ENCODE data around the gene FOXL2. TPM values are rescaled to one million over a fixed set of nuclear protein-coding genes. Genes with fewer than 3 reads are reported as not detected.

The FOXL2 gene
- total RNA-seq (2014; rRNA removed) (not detected in 2 replicates), Bru-seq, nascent RNA (not detected), BruChase-seq, experiment 1, labeled RNA remaining after a 6-hour chase (percentile 14 among the genes with signal in this experiment), BruChase-seq, experiment 2, labeled RNA remaining after a 2-hour chase (not detected)
- long read RNA-seq, result 0 reads

GRCh38 chr3:138946663-138947494, at the start of gene FOXL2, which contains the start of gene FOXL2NB:
FOXL2 (minus strand) TSS chr3:138947137; CDS start chr3:138946722, 415 bp downstream.
FOXL2NB (plus strand) TSS chr3:138947217; CDS start chr3:138947365, 148 bp downstream.
- POLR2A ChIA-PET (ENCODE audit: unreplicated experiment), result no interaction called here
- H3K4me1 ChIP-seq (ENCODE audit: insufficient read depth, low read length), result no peaks in the 10 kb centered on the region
- CTCF ChIA-PET, result no interaction called here

GRCh38 chr3:138995706-138996105, 48.8 kb upstream of the FOXL2 start:
- intact Hi-C loops (cut with micrococcal nuclease), result no loop called here
- Histone ChIP-seq H3K9ac (ENCODE audit: low read length) (no peak overlapping the region), H2AFZ (ENCODE audit: low read length) (no peak overlapping the region), H3K9me3 (ENCODE audit: low read length) (no peaks in the 10 kb centered on the region), H4K20me1 (ENCODE audit: low read length) (no peaks in the 10 kb centered on the region), H3K27ac (ENCODE audit: low read length) (no peak overlapping the region), H3K27me3 (ENCODE audit: low read length) (0 out of 2 replicates have a peak, but pooled peaks cover 10% of the 10 kb centered on the region), H3K36me3 (ENCODE audit: low read depth, low read length) (no peaks in the 10 kb centered on the region), H3K9me2 (replicated peaks; ENCODE audit: low read length) (no peaks in the 10 kb centered on the region), H3K4me1 (ENCODE audit: insufficient read depth, low read length) (no peaks in the 10 kb centered on the region), H3K79me2 (ENCODE audit: low read length) (no peaks in the 10 kb centered on the region), H3K4me3 (ENCODE audit: low read length) (no peak overlapping the region), H3K4me2 (ENCODE audit: low read length) (no peak overlapping the region), H3F3A (ENCODE audit: low read length, unreplicated experiment) (no peaks in the 10 kb centered on the region)
- POLR2A ChIA-PET (ENCODE audit: unreplicated experiment), result no interaction called here
- ATAC-seq, result no peak
- TF ChIP-seq EZH2phosphoT487 (IDR thresholded peaks at IDR 0.05; ENCODE audit: borderline replicate concordance, low read length), result no peak
- TF ChIP-seq CTCF (conservative IDR thresholded peaks at IDR 0.05; ENCODE audit: low read depth, low read length), result no peak
- no peak for TF ChIP-seq EZH2 (IDR thresholded peaks at IDR 0.05; ENCODE audit: low read length, unreplicated experiment)
- BruUV-seq (replicated peaks), result no TSS peak
- CTCF ChIA-PET, result no interaction called here
- DNase-seq, result no peak

More at GRCh38 chr3:138946663-138947494, at the start of gene FOXL2, which contains the start of gene FOXL2NB:
- no peaks in the 10 kb centered on the region for H4K20me1 ChIP-seq (ENCODE audit: low read length)
- no peak within 1 kb of the TSS for H3K4me3 ChIP-seq (ENCODE audit: low read length)
- BruUV-seq (replicated peaks), result no TSS peak
- H3F3A ChIP-seq (ENCODE audit: low read length, unreplicated experiment), result no peaks in the 10 kb centered on the region
- ATAC-seq, result no peak
- H3K4me2 ChIP-seq (ENCODE audit: low read length), result 0 out of 2 replicates have a peak within 1 kb of the TSS, but pooled peaks have one; percentile 39
- H3K9me2 ChIP-seq (replicated peaks; ENCODE audit: low read length), result no peaks in the 10 kb centered on the region
- no peak within 1 kb of the TSS for H3K9ac ChIP-seq (ENCODE audit: low read length)
- DNase-seq, result no peak
- no peaks in the 10 kb centered on the region for H3K36me3 ChIP-seq (ENCODE audit: low read depth, low read length)
- H3K79me2 ChIP-seq (ENCODE audit: low read length), result no peaks in the 10 kb centered on the region
- no peak for TF ChIP-seq CTCF (conservative IDR thresholded peaks at IDR 0.05; ENCODE audit: low read depth, low read length)
- no peak within 1 kb of the TSS for H3K27ac ChIP-seq (ENCODE audit: low read length)
- intact Hi-C loops (cut with micrococcal nuclease), result loop anchor here (10.0 kb wide), 1 partner anchor 268 kb away; no protein-coding TSS in a partner anchor
- no peaks in the 10 kb centered on the region for H3K27me3 ChIP-seq (ENCODE audit: low read length)
- H3K9me3 ChIP-seq (ENCODE audit: low read length), result no peaks in the 10 kb centered on the region
- 0 out of 2 replicates have a peak within 1 kb of the TSS, but pooled peaks have one; percentile 30 for H2AFZ ChIP-seq (ENCODE audit: low read length)

- ChIA-PET CTCF (no interaction called here), POLR2A (ENCODE audit: unreplicated experiment) (no interaction called here)
- no peaks in the 10 kb centered on the region for H3K9me2 ChIP-seq (replicated peaks; ENCODE audit: low read length)
- ATAC-seq (no peak), DNase-seq (no peak)
- no peaks in the 10 kb centered on the region for H4K20me1 ChIP-seq (ENCODE audit: low read length)
- H3K9ac ChIP-seq (ENCODE audit: low read length), result no peak overlapping the region
- no peaks in the 10 kb centered on the region for H3F3A ChIP-seq (ENCODE audit: low read length, unreplicated experiment)
- H3K4me3 ChIP-seq (ENCODE audit: low read length), result no peak overlapping the region
- H3K27ac ChIP-seq (ENCODE audit: low read length), result no peak overlapping the region
- H3K79me2 ChIP-seq (ENCODE audit: low read length), result no peaks in the 10 kb centered on the region
- H3K27me3 ChIP-seq (ENCODE audit: low read length), result no peaks in the 10 kb centered on the region
- H3K36me3 ChIP-seq (ENCODE audit: low read depth, low read length), result no peaks in the 10 kb centered on the region
- H3K4me2 ChIP-seq (ENCODE audit: low read length), result no peak overlapping the region
- no peaks in the 10 kb centered on the region for H3K9me3 ChIP-seq (ENCODE audit: low read length)
- H3K4me1 ChIP-seq (ENCODE audit: insufficient read depth, low read length), result no peaks in the 10 kb centered on the region
- no TSS peak for BruUV-seq (replicated peaks)
- TF ChIP-seq CTCF (conservative IDR thresholded peaks at IDR 0.05; ENCODE audit: low read depth, low read length) (no peak), EZH2phosphoT487 (IDR thresholded peaks at IDR 0.05; ENCODE audit: borderline replicate concordance, low read length) (no peak)
- intact Hi-C loops (cut with micrococcal nuclease), result no loop called here
- no peak overlapping the region for H2AFZ ChIP-seq (ENCODE audit: low read length)
Measured at GRCh38 chr3:138987181-138987580, 40.2 kb upstream of the FOXL2 start.

Data from PC-3 (cell line).